Endodermal cell (in vitro differentiated cells): ENCODE results near the gene LRPAP1. TPM values are rescaled to one million over a fixed set of nuclear protein-coding genes. Genes with fewer than 3 reads are reported as not detected.
"Not testable (repeated sequence)": the region's sequence is repeated elsewhere in the genome, so short reads cannot be mapped to it uniquely, and the experiment has no call there.

Experiments
- DNase-seq: peaks from one replicate; pipeline ENCODE4 v3.0.0-alpha.2; 2017
- H3K27ac ChIP-seq: 2 replicates; pipeline ENCODE4 v1.5.1; 2013; ENCODE audit warnings: mild to moderate bottlenecking, low read depth, low read length, moderate library complexity
- H3K27me3 ChIP-seq: 2 replicates; pipeline ENCODE4 v1.6.1; 2013; ENCODE audit warnings: mild to moderate bottlenecking, low read length, moderate library complexity; ENCODE audit not compliant: insufficient read depth, control insufficient read depth, poor library complexity, severe bottlenecking
- H3K36me3 ChIP-seq: 2 replicates; pipeline ENCODE4 v1.7.0; 2013; ENCODE audit warnings: mild to moderate bottlenecking, low read length, moderate library complexity; ENCODE audit not compliant: control insufficient read depth, insufficient read depth
- H3K4me1 ChIP-seq: one replicate; pipeline ENCODE4 v1.7.0; 2013; ENCODE audit warnings: low read length; ENCODE audit not compliant: control insufficient read depth, insufficient read depth
- H3K4me3 ChIP-seq: 2 replicates; pipeline ENCODE4 v1.5.1; 2013; ENCODE audit warnings: mild to moderate bottlenecking, low read length, moderate library complexity
- H3K9ac ChIP-seq: 2 replicates; pipeline ENCODE4 v1.6.1; 2013; ENCODE audit warnings: mild to moderate bottlenecking, low read length, moderate library complexity; ENCODE audit not compliant: poor library complexity, severe bottlenecking; ENCODE audit errors: extremely low read depth
- H3K9me3 ChIP-seq: 2 replicates; pipeline ENCODE4 v1.6.1; 2013; ENCODE audit warnings: mild to moderate bottlenecking, low read length, moderate library complexity; ENCODE audit not compliant: control insufficient read depth
- H3K27ac Mint-ChIP-seq: 2 replicates; pipeline ENCODE4 v1.8.0; 2020; ENCODE audit warnings: mixed read lengths
- H3K27me3 Mint-ChIP-seq: 2 replicates; pipeline ENCODE4 v1.8.0; 2021; ENCODE audit warnings: mild to moderate bottlenecking, mixed read lengths; ENCODE audit not compliant: insufficient read depth
- H3K36me3 Mint-ChIP-seq: 2 replicates; pipeline ENCODE4 v1.8.0; 2020; ENCODE audit warnings: low read depth, mixed read lengths
- H3K4me1 Mint-ChIP-seq: 2 replicates; pipeline ENCODE4 v1.8.0; 2020; ENCODE audit warnings: mixed read lengths
- H3K4me3 Mint-ChIP-seq: 2 replicates; pipeline ENCODE4 v1.8.0; 2020; ENCODE audit warnings: mild to moderate bottlenecking, moderate library complexity, mixed read lengths
- H3K9me3 Mint-ChIP-seq: 2 replicates; pipeline ENCODE4 v1.8.0; 2020; ENCODE audit warnings: mild to moderate bottlenecking, mixed read lengths
- WGBS, 2 experiments: methylation state at CpG; one replicate each; pipeline versions ENCODE4 v1.1.5 to v1.1.7; 2013; ENCODE audit warnings: missing lambda C conversion rate in 2 of 2, mixed read lengths in 1 of 2; ENCODE audit not compliant: insufficient coverage in 1 of 2, insufficient read length in 1 of 2; 5-methylcytosine and 5-hydroxymethylcytosine counted together
- total RNA-seq, 2 donors: library from RNA; stranded (reverse); fragmentation: NEBNext Ultra II Directional in 1 of 2; extraction: Animal tissue kit (Norgen Biotek cat#: 25700) in 1 of 2; gene quantifications; 2 replicates in 1 of 2; 3 replicates in 1 of 2; pipeline ENCODE4 v1.2.1, GENCODE V29; 2021

The LRPAP1 gene
- total RNA-seq, 2 donors from 2014 or later = 111 to 129 TPM

DNA sequence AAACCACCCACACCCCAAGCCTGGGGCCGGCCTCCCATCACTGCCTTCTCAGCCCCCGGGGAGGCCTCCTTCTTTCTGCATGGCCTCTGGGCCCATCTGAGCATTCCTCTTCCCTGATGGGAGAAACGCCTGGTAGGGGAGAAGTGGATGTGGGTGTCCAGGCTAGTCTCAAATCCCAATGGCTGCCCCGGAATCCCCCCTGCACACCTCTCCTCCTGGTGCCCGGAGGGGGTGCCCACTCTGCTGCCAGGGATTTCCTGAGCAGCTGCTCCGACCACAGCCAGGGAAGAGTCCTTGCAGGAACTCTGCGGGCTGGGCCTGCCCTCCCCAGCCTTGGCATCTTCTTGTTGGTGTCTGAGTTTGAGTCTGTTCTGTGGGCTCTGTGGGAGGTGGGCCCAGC, 19.1 kb upstream of the LRPAP1 start:
- H3K9ac ChIP-seq, H3K27me3 Mint-ChIP-seq, DNase-seq, H3K4me3 Mint-ChIP-seq, H3K27ac ChIP-seq, H3K9me3 ChIP-seq, H3K4me1 Mint-ChIP-seq, H3K4me3 ChIP-seq, H3K27me3 ChIP-seq, H3K4me1 ChIP-seq, H3K36me3 ChIP-seq, H3K9me3 Mint-ChIP-seq, H3K27ac Mint-ChIP-seq, H3K36me3 Mint-ChIP-seq: not testable (repeated sequence)
- WGBS, 2 experiments = 93% methylated on average over 2 of the region's 7 CpGs; no CpG with 5 or more reads in 1 of the 2 experiments

DNA sequence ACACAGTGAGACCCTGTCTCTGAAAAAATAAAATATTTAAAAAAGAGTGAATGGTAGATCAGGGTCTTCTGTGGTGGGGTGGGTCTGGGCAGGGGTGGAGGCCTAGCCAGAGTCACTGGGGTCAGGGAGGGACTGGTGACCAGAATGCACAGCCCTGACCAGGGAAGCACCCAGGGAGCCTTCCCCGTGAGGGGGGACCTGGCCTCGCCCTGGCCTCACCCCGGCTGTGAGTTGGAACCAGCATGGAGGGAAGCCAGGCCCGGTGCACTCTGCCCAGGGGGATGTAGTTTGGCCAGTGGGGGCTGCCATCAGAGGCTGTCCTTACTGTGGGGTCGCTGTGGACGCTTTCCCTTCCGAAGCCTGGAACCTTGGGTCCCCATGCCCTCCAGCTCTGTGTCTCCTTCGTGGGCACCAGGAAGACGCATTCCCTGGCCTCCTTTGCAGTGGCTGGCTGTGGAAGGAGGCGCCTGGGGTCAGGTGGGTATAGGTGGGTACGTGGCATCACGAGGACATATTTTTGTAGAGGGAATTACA, 18.6 kb upstream of the LRPAP1 start:
- not testable (repeated sequence) for H3K4me3 ChIP-seq, H3K9me3 Mint-ChIP-seq, H3K36me3 Mint-ChIP-seq, H3K4me1 Mint-ChIP-seq, H3K4me3 Mint-ChIP-seq, H3K27ac Mint-ChIP-seq, DNase-seq, H3K27me3 Mint-ChIP-seq, H3K27ac ChIP-seq, H3K4me1 ChIP-seq, H3K27me3 ChIP-seq, H3K9me3 ChIP-seq, H3K36me3 ChIP-seq, H3K9ac ChIP-seq
- whole genome bisulfite sequencing, 2 experiments = 80 to 95% methylated on average over 1 to 10 of the region's 12 CpGs

DNA sequence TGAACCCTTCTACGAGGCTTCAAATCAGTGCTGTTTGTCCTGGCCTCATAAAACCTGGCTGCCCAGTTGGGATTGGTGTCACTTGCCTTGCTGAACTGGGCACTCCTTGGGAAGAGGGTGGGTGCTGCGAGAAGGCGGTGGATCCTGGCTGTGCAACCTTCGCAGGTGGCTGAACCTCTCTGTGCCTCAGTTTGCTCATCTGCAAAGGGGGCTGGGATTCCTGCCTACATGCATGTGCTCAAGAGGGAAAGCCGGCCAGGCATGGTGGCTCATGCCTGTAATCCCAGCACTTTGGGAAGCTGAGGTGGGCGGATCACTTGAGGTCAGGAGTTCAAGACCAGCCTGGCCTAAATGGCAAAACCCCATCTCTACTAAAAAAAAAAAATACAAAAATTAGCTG, 17.8 kb upstream of the LRPAP1 start:
- DNase-seq, H3K27me3 Mint-ChIP-seq, H3K9ac ChIP-seq, H3K27ac Mint-ChIP-seq, H3K36me3 Mint-ChIP-seq, H3K27ac ChIP-seq, H3K9me3 ChIP-seq, H3K4me3 ChIP-seq, H3K4me1 ChIP-seq, H3K36me3 ChIP-seq, H3K9me3 Mint-ChIP-seq, H3K27me3 ChIP-seq, H3K4me3 Mint-ChIP-seq, H3K4me1 Mint-ChIP-seq: not testable (repeated sequence)
- 91% methylated on average over 5 of the region's 6 CpGs; no CpG with 5 or more reads in 1 of the 2 experiments for WGBS, 2 experiments

DNA sequence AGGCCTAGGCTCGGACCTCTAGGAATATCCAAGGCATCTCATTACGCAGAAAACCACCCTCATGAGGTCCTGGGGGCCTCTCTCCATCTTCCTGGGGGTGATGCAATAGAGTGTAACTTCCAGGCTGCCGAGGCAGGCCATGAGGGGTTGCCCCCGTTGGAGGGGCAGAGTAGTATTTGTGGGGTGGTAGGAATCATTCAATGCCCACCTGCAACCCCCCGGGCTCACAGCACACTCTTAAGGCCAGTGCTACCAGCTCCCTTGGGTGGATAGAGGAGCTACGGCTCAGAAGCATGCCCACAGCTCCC, 17.4 kb upstream of the LRPAP1 start:
- not testable (repeated sequence) for H3K9me3 ChIP-seq, H3K27ac Mint-ChIP-seq, H3K4me3 Mint-ChIP-seq, H3K27ac ChIP-seq, H3K4me1 Mint-ChIP-seq, H3K4me1 ChIP-seq, H3K9me3 Mint-ChIP-seq, DNase-seq, H3K4me3 ChIP-seq, H3K36me3 Mint-ChIP-seq, H3K9ac ChIP-seq, H3K27me3 ChIP-seq, H3K36me3 ChIP-seq, H3K27me3 Mint-ChIP-seq
- WGBS, 2 experiments = 88 to 100% methylated on average over 1 to 5 of the region's 6 CpGs

DNA sequence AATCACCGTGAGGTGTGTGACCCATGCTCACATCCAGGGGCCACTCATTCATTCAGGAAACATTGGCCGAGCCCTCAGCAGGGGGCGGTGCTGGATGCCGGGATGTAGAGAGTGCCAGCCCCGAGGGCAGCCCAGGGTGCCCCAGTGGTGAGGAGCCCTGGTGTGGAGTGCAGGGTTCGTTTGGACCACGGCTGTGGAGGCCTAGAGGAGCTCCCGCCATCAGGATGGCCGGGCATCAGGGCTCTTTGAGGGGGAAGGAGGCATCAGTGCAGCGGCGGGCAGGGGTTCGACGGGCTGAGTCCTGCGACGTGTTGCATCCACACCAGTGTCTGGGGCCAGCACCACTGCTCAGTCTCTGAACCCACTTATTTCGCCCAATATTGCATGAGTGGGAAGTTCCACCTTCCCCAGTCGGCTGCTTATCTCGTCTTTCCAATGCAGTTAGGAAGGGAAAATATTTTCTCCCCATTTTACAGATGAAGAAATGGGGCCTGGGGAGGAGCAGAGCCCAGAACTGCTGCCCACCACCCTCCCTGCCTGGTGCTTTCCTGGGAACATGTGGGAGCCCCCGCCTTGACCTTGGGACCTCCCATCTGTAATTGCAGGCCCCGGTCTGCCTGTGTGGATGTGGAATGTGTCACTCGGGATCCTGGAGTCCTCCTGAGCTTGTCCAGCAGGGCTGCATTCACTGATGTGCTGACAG, 16.9 kb upstream of the LRPAP1 start:
- not testable (repeated sequence) for H3K4me3 ChIP-seq, H3K27ac Mint-ChIP-seq, H3K36me3 Mint-ChIP-seq, H3K27me3 Mint-ChIP-seq, H3K9me3 Mint-ChIP-seq, H3K4me1 ChIP-seq, H3K27ac ChIP-seq, DNase-seq, H3K27me3 ChIP-seq, H3K4me1 Mint-ChIP-seq, H3K4me3 Mint-ChIP-seq, H3K9me3 ChIP-seq, H3K36me3 ChIP-seq, H3K9ac ChIP-seq
- 89% methylated on average over 3 to 15 of the region's 21 CpGs for WGBS, 2 experiments

DNA sequence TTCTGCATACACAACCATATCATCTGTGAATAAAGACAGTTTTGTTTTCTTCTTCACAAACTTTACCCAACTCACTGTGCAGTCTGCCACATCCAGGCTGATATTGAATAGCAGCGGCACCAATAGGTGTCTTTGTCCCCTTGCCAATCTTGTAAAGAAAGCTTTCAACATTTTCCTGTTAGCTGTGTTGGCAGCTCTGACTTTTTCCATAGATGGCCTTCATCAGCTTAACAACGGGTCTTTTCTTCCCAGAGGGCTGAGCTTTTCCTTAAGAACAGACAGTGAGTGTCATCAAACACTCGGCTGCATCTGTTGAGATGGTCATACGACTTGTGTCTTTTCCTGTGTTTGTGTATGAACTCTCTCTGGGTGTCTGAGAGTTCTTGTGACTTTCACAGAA, 14.5 kb upstream of the LRPAP1 start:
- H3K27ac Mint-ChIP-seq, H3K27me3 ChIP-seq, DNase-seq, H3K9ac ChIP-seq, H3K36me3 ChIP-seq, H3K27ac ChIP-seq, H3K9me3 ChIP-seq, H3K4me1 Mint-ChIP-seq, H3K4me1 ChIP-seq, H3K4me3 ChIP-seq, H3K4me3 Mint-ChIP-seq, H3K36me3 Mint-ChIP-seq, H3K9me3 Mint-ChIP-seq, H3K27me3 Mint-ChIP-seq: not testable (repeated sequence)
- 83 to 91% methylated on average over 2 to 4 of the region's 4 CpGs for WGBS, 2 experiments

DNA sequence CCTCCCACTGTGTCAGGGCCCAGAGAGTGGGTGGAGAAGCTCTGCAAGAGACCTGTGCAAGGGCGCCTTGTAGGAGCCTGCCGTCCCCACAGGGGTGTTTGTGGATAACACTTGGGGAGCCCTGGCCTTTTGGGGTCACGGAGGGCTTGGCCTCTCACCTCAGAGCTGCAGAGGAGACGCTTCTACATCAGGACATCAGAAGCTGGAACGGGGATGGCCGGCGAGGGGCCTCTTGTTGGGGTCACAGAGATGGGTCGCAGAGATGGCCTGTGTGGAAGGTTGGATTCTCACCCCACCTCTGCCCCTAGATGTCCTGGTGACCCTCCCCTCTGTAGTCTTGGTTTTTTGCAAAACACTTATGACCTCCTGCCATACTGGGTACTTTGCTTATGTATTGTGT, 13.1 kb upstream of the LRPAP1 start:
- H3K4me3 Mint-ChIP-seq = not testable (repeated sequence)

More for the DNA sequence above, 13.1 kb upstream of the LRPAP1 start:
- DNase-seq = peak; percentile 24
- H3K4me1 ChIP-seq, H3K9me3 Mint-ChIP-seq, H3K36me3 Mint-ChIP-seq, H3K4me3 ChIP-seq, H3K27me3 Mint-ChIP-seq, H3K27ac ChIP-seq, H3K9ac ChIP-seq, H3K27me3 ChIP-seq, H3K27ac Mint-ChIP-seq, H3K9me3 ChIP-seq, H3K4me1 Mint-ChIP-seq, H3K36me3 ChIP-seq: not testable (repeated sequence)
- 96 to 100% methylated on average over 2 to 7 of the region's 8 CpGs for WGBS, 2 experiments
